H1 (cell line): Measurements from ENCODE around the gene KCNH4. TPM values are rescaled to one million over a fixed set of nuclear protein-coding genes. Genes with fewer than 3 reads are reported as not detected.

Experiments
- CTCF ChIA-PET: fragments of 300-600 bp; sonication (Branson Sonifier 250); formaldehyde crosslinking; loops from one replicate; lab custom pipeline; 2021; ENCODE audit not compliant: partially characterized antibody; lab: Charles Lee
- POLR2A ChIA-PET: fragments of 300-600 bp; sonication (Branson Sonifier 250); formaldehyde crosslinking; loops from one replicate; lab custom pipeline; 2021; ENCODE audit warnings: inconsistent platforms; ENCODE audit not compliant: partially characterized antibody; lab: Charles Lee
- DNase-seq, 2 experiments: peaks; one replicate each; pipeline versions ENCODE4 v3.0.0 to v3.0.0-alpha.2; 2010 to 2022; ENCODE audit warnings: low spot score in 2 of 2, low read depth in 1 of 2, mixed read lengths in 1 of 2
- FAIRE-seq: peaks from 2 replicates; lab custom pipeline; 2011; peaks lifted over from hg19 to GRCh38; lab: Jason Lieb, UNC
- H2AFZ ChIP-seq: 2 replicates; pipeline ENCODE4 v1.8.1; 2012; ENCODE audit warnings: low read length, inconsistent platforms
- H2AK5ac ChIP-seq: 2 replicates; pipeline ENCODE4 v1.6.1; 2013; ENCODE audit warnings: low read depth, low read length
- H2BK120ac ChIP-seq: replicated peaks from 2 replicates; pipeline ENCODE3; 2013; ENCODE audit warnings: low read depth, low read length, inconsistent platforms
- H2BK12ac ChIP-seq: 2 replicates; pipeline ENCODE4 v1.6.1; 2013; ENCODE audit warnings: low read depth, low read length
- H2BK15ac ChIP-seq: 2 replicates; pipeline ENCODE4 v1.6.1; 2013; ENCODE audit warnings: low read length
- H2BK20ac ChIP-seq: 2 replicates; pipeline ENCODE4 v1.6.1; 2013; ENCODE audit warnings: low read length
- H2BK5ac ChIP-seq: 2 replicates; pipeline ENCODE4 v1.6.1; 2013; ENCODE audit warnings: low read depth, low read length
- H3K14ac ChIP-seq: 2 replicates; pipeline ENCODE4 v1.6.1; 2013; ENCODE audit warnings: inconsistent platforms; ENCODE audit not compliant: insufficient read length
- H3K18ac ChIP-seq: 2 replicates; pipeline ENCODE4 v1.6.1; 2013; ENCODE audit warnings: low read length; ENCODE audit errors: extremely low read depth
- H3K23ac ChIP-seq: 2 replicates; pipeline ENCODE4 v1.6.1; 2013; ENCODE audit warnings: inconsistent platforms; ENCODE audit not compliant: insufficient read length
- H3K23me2 ChIP-seq: 2 replicates; pipeline ENCODE4 v1.6.1; 2013; ENCODE audit warnings: low read depth, low read length
- H3K27ac ChIP-seq: 2 replicates; pipeline ENCODE4 v1.6.1; 2011; ENCODE audit warnings: low read depth, low read length, inconsistent platforms
- H3K27me3 ChIP-seq, 4 experiments: replicated peaks in 1 of 4; 1 replicate in 1 of 4; 2 replicates in 3 of 4; pipeline versions ENCODE4 v1.6.1 to v1.8.1; 2011 to 2013; ENCODE audit warnings: low read length in 3 of 4, mild to moderate bottlenecking in 3 of 4, inconsistent platforms in 2 of 4, mixed read lengths in 2 of 4, moderate library complexity in 1 of 4; ENCODE audit not compliant: control insufficient read depth in 3 of 4, insufficient read depth in 3 of 4; ENCODE audit errors: extremely low read depth in 1 of 4
- H3K36me3 ChIP-seq, 4 experiments: 2 replicates each; pipeline versions ENCODE4 v1.6.1 to v1.8.1; 2011 to 2013; ENCODE audit warnings: mild to moderate bottlenecking in 4 of 4, low read length in 3 of 4, moderate library complexity in 2 of 4, control low read depth in 1 of 4, inconsistent platforms in 1 of 4; ENCODE audit not compliant: insufficient read depth in 4 of 4, control insufficient read depth in 2 of 4
- H3K4ac ChIP-seq: replicated peaks from 2 replicates; pipeline ENCODE3; 2013; ENCODE audit warnings: low read length, low read depth, mixed read lengths, inconsistent platforms; ENCODE audit not compliant: insufficient read length
- H3K4me1 ChIP-seq, 4 experiments: replicated peaks in 1 of 4; 1 replicate in 1 of 4; 2 replicates in 3 of 4; pipeline versions ENCODE4 v1.6.1 to v1.8.1; 2011 to 2013; ENCODE audit warnings: low read length in 3 of 4, inconsistent platforms in 2 of 4, mixed read lengths in 1 of 4; ENCODE audit not compliant: insufficient read depth in 4 of 4, control insufficient read depth in 3 of 4
- H3K4me2 ChIP-seq, 2 experiments: 2 replicates each; pipeline versions ENCODE4 v1.6.1 to v1.8.1; 2011 to 2013; ENCODE audit warnings: low read depth in 2 of 2, low read length in 2 of 2, control low read depth in 1 of 2, inconsistent platforms in 1 of 2, mild to moderate bottlenecking in 1 of 2; ENCODE audit not compliant: insufficient read depth in 1 of 2
- H3K4me3 ChIP-seq, 4 experiments: fragments of 200-600, 300-600 bp in 1 of 4; sonication (generic), shearing (Covaris generic), sonication (Bioruptor Twin) in 1 of 4; 2 replicates each; pipeline versions ENCODE4 v1.5.1 to v1.8.1; 2011 to 2016; ENCODE audit warnings: low read length in 4 of 4, low read depth in 3 of 4, control low read depth in 2 of 4, inconsistent platforms in 2 of 4, mild to moderate bottlenecking in 2 of 4, mixed read lengths in 1 of 4, moderate library complexity in 1 of 4; ENCODE audit not compliant: insufficient read depth in 2 of 4; ENCODE audit errors: extremely low read depth in 1 of 4
- H3K56ac ChIP-seq: replicated peaks from 2 replicates; pipeline ENCODE3; 2013; ENCODE audit warnings: low read depth, mild to moderate bottlenecking, mixed read lengths, low read length, inconsistent platforms; ENCODE audit not compliant: insufficient read length
- H3K79me1 ChIP-seq: 2 replicates; pipeline ENCODE4 v1.6.1; 2013; ENCODE audit warnings: low read depth, low read length, control low read depth
- H3K79me2 ChIP-seq, 2 experiments: 2 replicates each; pipeline versions ENCODE4 v1.6.1 to v1.8.1; 2012 to 2013; ENCODE audit warnings: low read length in 2 of 2, mild to moderate bottlenecking in 2 of 2, inconsistent platforms in 1 of 2; ENCODE audit not compliant: insufficient read depth in 2 of 2, control insufficient read depth in 1 of 2
- H3K9ac ChIP-seq, 4 experiments: replicated peaks in 1 of 4; 1 replicate in 1 of 4; 2 replicates in 3 of 4; pipeline versions ENCODE4 v1.6.1 to v1.8.1; 2011 to 2013; ENCODE audit warnings: low read depth in 3 of 4, low read length in 3 of 4, control low read depth in 2 of 4, mild to moderate bottlenecking in 2 of 4, moderate library complexity in 2 of 4, inconsistent platforms in 1 of 4; ENCODE audit errors: extremely low read depth in 1 of 4
- H3K9me3 ChIP-seq, 2 experiments: 2 replicates each; pipeline versions ENCODE4 v1.6.1 to v1.8.1; 2012 to 2013; ENCODE audit warnings: mild to moderate bottlenecking in 2 of 2, moderate library complexity in 2 of 2, control low read depth in 1 of 2, inconsistent platforms in 1 of 2, low read depth in 1 of 2, low read length in 1 of 2, mixed read lengths in 1 of 2; ENCODE audit not compliant: insufficient read depth in 2 of 2
- H4K20me1 ChIP-seq, 2 experiments: replicated peaks in 1 of 2; 2 replicates each; pipeline versions ENCODE3 to v1.8.1; 2011 to 2013; ENCODE audit warnings: inconsistent platforms in 2 of 2, low read length in 2 of 2, mild to moderate bottlenecking in 1 of 2; ENCODE audit not compliant: insufficient read depth in 2 of 2, control insufficient read depth in 1 of 2
- H4K5ac ChIP-seq: 2 replicates; pipeline ENCODE4 v1.6.1; 2013; ENCODE audit warnings: low read length, low read depth, mixed read lengths, inconsistent platforms; ENCODE audit not compliant: insufficient read length
- H4K8ac ChIP-seq: 2 replicates; pipeline ENCODE4 v1.8.0; 2013; ENCODE audit warnings: mild to moderate bottlenecking, moderate library complexity, low read length, inconsistent platforms; ENCODE audit not compliant: insufficient read depth; ENCODE audit errors: extremely low read depth
- H4K91ac ChIP-seq: replicated peaks from 2 replicates; pipeline ENCODE3; 2013; ENCODE audit warnings: low read length, mixed read lengths, inconsistent platforms; ENCODE audit not compliant: insufficient read length
- CBX5 ChIP-seq: fragments of 300-800, 300-1000 bp; sonication (generic); IDR thresholded peaks from 2 replicates; pipeline ENCODE4 v1.7.1; 2016; ENCODE audit warnings: antibody characterized with exemption, low read length, low read depth
- HDAC6 ChIP-seq: IDR thresholded peaks from one replicate; pipeline ENCODE4 v1.7.1; 2012; ENCODE audit warnings: low read depth, mild to moderate bottlenecking, inconsistent platforms, low read length, moderate library complexity
- NRF1 ChIP-seq: IDR thresholded peaks from 2 replicates; pipeline ENCODE4 v1.6.1; 2011; ENCODE audit warnings: mild to moderate bottlenecking, low read depth, low read length, improper control_type of control experiment
- SAP30 ChIP-seq: fragments of 300-600 bp; sonication (generic); IDR thresholded peaks from 2 replicates; pipeline ENCODE4 v1.7.1; 2012; ENCODE audit warnings: low read length, moderate library complexity, mild to moderate bottlenecking, inconsistent platforms; ENCODE audit not compliant: insufficient read depth, insufficient replicate concordance
- SIRT6 ChIP-seq: IDR thresholded peaks from one replicate; pipeline ENCODE4 v1.7.1; 2012; ENCODE audit warnings: low read length, inconsistent platforms
- SP1 ChIP-seq: IDR thresholded peaks from 2 replicates; pipeline ENCODE4 v1.6.1; 2011; ENCODE audit warnings: low read depth, low read length
- SP2 ChIP-seq: IDR thresholded peaks from 2 replicates; pipeline ENCODE4 v1.6.1; 2012; ENCODE audit warnings: mild to moderate bottlenecking, low read length, inconsistent platforms
- SP4 ChIP-seq: IDR thresholded peaks from 2 replicates; pipeline ENCODE4 v1.6.1; 2012; ENCODE audit warnings: low read length, inconsistent platforms
- TAF1 ChIP-seq: IDR thresholded peaks from 2 replicates; pipeline ENCODE4 v1.6.1; 2011; ENCODE audit warnings: mild to moderate bottlenecking, low read depth, low read length
- TEAD4 ChIP-seq: IDR thresholded peaks from 2 replicates; pipeline ENCODE4 v1.6.1; 2012; ENCODE audit warnings: low read depth, low read length, inconsistent platforms, mixed read lengths
- YY1 ChIP-seq: IDR thresholded peaks from 2 replicates; pipeline ENCODE4 v1.6.1; 2011; ENCODE audit warnings: low read depth, mild to moderate bottlenecking, low read length
- WGBS, 2 experiments: shearing (Covaris generic) in 1 of 2; methylation state at CpG; one replicate each; pipeline versions ENCODE4 v1.1.6 to v1.1.7; 2013 to 2015; ENCODE audit warnings: low lambda C conversion rate in 2 of 2, mixed read lengths in 2 of 2, inconsistent platforms in 1 of 2, low coverage in 1 of 2, missing lambda C conversion rate in 1 of 2; ENCODE audit not compliant: insufficient replicate concordance in 2 of 2, insufficient coverage in 1 of 2, insufficient read length in 1 of 2; ENCODE audit errors: extremely low coverage in 1 of 2, missing lambda C conversion rate in 1 of 2; 5-methylcytosine and 5-hydroxymethylcytosine counted together
- polyA plus RNA-seq, 7 experiments: library from polyadenylated mRNA; depleted of rRNA in 3 of 7; stranded (reverse) in 5 of 7; unstranded in 2 of 7; fragments of >200 nt in 5 of 7; fragments of 200-250 nt in 2 of 7; gene quantifications; 1 replicate in 5 of 7; 2 replicates in 1 of 7; 4 replicates in 1 of 7; pipeline versions ENCODE4 v1.2.1 to v1.2.3, GENCODE V29; 2011 to 2013; ENCODE audit warnings: missing spikeins in 2 of 7, mixed read lengths in 2 of 7
- total RNA-seq: library from RNA; stranded (reverse); fragmentation: NEBNext Ultra II Directional; extraction: Animal tissue kit (Norgen Biotek cat#: 25700); gene quantifications from 2 replicates; pipeline ENCODE4 v1.2.1, GENCODE V29; 2021
- TF ChIP-seq, protein P1 (sequence below): IDR thresholded peaks from 2 replicates; pipeline ENCODE4 v1.6.1; 2012; ENCODE audit warnings: inconsistent platforms
- TF ChIP-seq, protein P2 (sequence below), 3 experiments: IDR thresholded peaks; 1 replicate in 2 of 3; 2 replicates in 1 of 3; pipeline versions ENCODE4 v1.5.1 to v1.6.1; 2011; ENCODE audit warnings: low read length in 3 of 3, mild to moderate bottlenecking in 3 of 3, inconsistent platforms in 2 of 3, low read depth in 1 of 3, moderate library complexity in 1 of 3; ENCODE audit not compliant: insufficient read depth in 1 of 3; ENCODE audit errors: control extremely low read depth in 1 of 3

KCNH4 gene
- total and polyA plus RNA-seq, 2 of the 8 experiments (the other 6 are each of a cell fraction or from before 2014, with no cell fraction given), result 0.44 to 0.47 TPM

DNA sequence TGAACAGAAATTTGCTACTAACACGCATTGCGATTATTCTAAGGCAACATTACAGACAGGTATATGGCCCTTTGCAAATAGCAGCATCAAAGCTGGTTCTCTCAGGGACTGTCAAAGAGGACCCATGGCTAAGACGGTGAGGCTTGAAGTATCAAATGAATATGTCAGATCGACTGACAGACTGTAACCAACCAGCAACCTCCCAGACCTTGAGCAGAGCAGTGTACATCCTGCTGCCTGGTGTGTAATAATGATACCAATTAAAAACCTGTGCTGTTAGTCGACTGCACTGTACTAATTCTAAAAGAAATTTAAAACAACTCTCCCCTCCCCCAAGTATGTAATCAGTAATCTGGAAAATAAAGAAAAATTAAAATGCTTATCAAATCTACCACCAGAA is 49.3 kb upstream of the KCNH4 start:
- Histone ChIP-seq H3K23me2 (no peaks in the 10 kb centered on the region), H3K4ac (no peak overlapping the region), H4K8ac (no peak overlapping the region), H2BK12ac (no peak overlapping the region), H3K27ac (no peak overlapping the region), H2BK120ac (no peak overlapping the region), H2AK5ac (no peak overlapping the region), H2AFZ (no peak overlapping the region), H3K18ac (no peak overlapping the region), H2BK15ac (no peak overlapping the region), H3K4me3 (no peak overlapping the region), H3K56ac (no peak overlapping the region), H4K91ac (no peak overlapping the region), H3K9ac (no peak overlapping the region), H3K23ac (no peak overlapping the region), H4K5ac (no peak overlapping the region), H3K27me3 (no peaks in the 10 kb centered on the region), H3K79me2 (peaks cover 0 to 5% of the 10 kb centered on the region in 2 experiments; a peak in 2 of 4 replicates), H3K4me2 (no peak overlapping the region), H3K79me1 (no peaks in the 10 kb centered on the region; the same call in none of the 2 replicates), H3K14ac (no peak overlapping the region), H2BK20ac (no peak overlapping the region), H3K36me3 (peaks cover 0 to 4% (median 1%) of the 10 kb centered on the region in 4 experiments; a peak in 1 of 8 replicates), H3K4me1 (no peaks in the 10 kb centered on the region), H4K20me1 (no peaks in the 10 kb centered on the region), H3K9me3 (no peaks in the 10 kb centered on the region), H2BK5ac (no peak overlapping the region)
- ChIA-PET CTCF (interaction anchor here (0.6 to 1.2 kb wide), 4 partner anchors 21 to 76 kb away, joined by 3 to 5 read pairs (median 3); no protein-coding TSS in a partner anchor), POLR2A (interaction anchor here (1.0 kb wide), 1 partner anchor 9 kb away, joined by 3 read pairs; no protein-coding TSS in a partner anchor)
- no peak for FAIRE-seq
- 89% methylated on average over 5 of the region's 5 CpGs; no CpG with 5 or more reads in 1 of the 2 experiments for WGBS, 2 experiments
- no peak for DNase-seq
- TF ChIP-seq HDAC6, result no peak
- TF ChIP-seq, protein P1, sequence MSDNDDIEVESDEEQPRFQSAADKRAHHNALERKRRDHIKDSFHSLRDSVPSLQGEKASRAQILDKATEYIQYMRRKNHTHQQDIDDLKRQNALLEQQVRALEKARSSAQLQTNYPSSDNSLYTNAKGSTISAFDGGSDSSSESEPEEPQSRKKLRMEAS, result no peak
- TF ChIP-seq SAP30, result no peak
- TF ChIP-seq SIRT6, result no peak
- TF ChIP-seq, protein P2, sequence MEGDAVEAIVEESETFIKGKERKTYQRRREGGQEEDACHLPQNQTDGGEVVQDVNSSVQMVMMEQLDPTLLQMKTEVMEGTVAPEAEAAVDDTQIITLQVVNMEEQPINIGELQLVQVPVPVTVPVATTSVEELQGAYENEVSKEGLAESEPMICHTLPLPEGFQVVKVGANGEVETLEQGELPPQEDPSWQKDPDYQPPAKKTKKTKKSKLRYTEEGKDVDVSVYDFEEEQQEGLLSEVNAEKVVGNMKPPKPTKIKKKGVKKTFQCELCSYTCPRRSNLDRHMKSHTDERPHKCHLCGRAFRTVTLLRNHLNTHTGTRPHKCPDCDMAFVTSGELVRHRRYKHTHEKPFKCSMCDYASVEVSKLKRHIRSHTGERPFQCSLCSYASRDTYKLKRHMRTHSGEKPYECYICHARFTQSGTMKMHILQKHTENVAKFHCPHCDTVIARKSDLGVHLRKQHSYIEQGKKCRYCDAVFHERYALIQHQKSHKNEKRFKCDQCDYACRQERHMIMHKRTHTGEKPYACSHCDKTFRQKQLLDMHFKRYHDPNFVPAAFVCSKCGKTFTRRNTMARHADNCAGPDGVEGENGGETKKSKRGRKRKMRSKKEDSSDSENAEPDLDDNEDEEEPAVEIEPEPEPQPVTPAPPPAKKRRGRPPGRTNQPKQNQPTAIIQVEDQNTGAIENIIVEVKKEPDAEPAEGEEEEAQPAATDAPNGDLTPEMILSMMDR (IDR thresholded peaks at IDR 0.05; ENCODE audit: control extremely low read depth in 1 of 3, insufficient read depth in 1 of 3, low read depth in 1 of 3, low read length in 3 of 3), result no peak
- no peak for TF ChIP-seq YY1
- no peak for TF ChIP-seq TEAD4
- no peak for TF ChIP-seq TAF1
- no peak for TF ChIP-seq SP4
- no peak for TF ChIP-seq NRF1
- TF ChIP-seq SP2, result no peak
- no peak for TF ChIP-seq CBX5
- TF ChIP-seq SP1, result no peak
